Smooth muscle cell of trachea (primary cell): ENCODE results near the gene DDX39B. TPM values are rescaled to one million over a fixed set of nuclear protein-coding genes. Genes with fewer than 3 reads are reported as not detected.

Experiments used
- total RNA-seq: library from RNA; depleted of rRNA; stranded (reverse); fragments of >200 nt; gene quantifications from 2 replicates; pipeline ENCODE4 v1.2.1, GENCODE V29; 2014

DDX39B gene
- 332 and 492 TPM in 2 replicates for total RNA-seq

GRCh38 chr6:31541658-31542521, at the start of gene DDX39B:
Gene DDX39B, minus strand, starts transcription at chr6:31542003. Its CDS starts 1,471 bp downstream, at chr6:31540532.

GRCh38 chr6:31586008-31586407, 44.2 kb upstream of the DDX39B start, which contains the start of gene LST1:
Gene LST1, plus strand, starts transcription at chr6:31586277. Its CDS starts 1,023 bp downstream, at chr6:31587300.

GRCh38 chr6:31582230-31582643, 40.4 kb upstream of the DDX39B start, which contains the start of gene LTB:
Gene LTB, minus strand, starts transcription at chr6:31582424. Its CDS starts 7 bp downstream, at chr6:31582417.

GRCh38 chr6:31575335-31575901, 33.6 kb upstream of the DDX39B start, which contains the start of gene TNF:
Gene TNF, plus strand, starts transcription at chr6:31575565. Its CDS starts 177 bp downstream, at chr6:31575742.

GRCh38 chr6:31572041-31572911, 30.5 kb upstream of the DDX39B start, which contains the start of gene LTA:
Gene LTA, plus strand, starts transcription at chr6:31572289. Its CDS starts 454 bp downstream, at chr6:31572743.

GRCh38 chr6:31546958-31547726, 5.3 kb upstream of the DDX39B start, which contains the start of gene NFKBIL1:
Gene NFKBIL1, plus strand, starts transcription at chr6:31547608. Its CDS starts 87 bp downstream, at chr6:31547695.

GRCh38 chr6:31546339-31546957, 4.6 kb upstream of the DDX39B start, which contains the start of gene ATP6V1G2:
Gene ATP6V1G2, minus strand, starts transcription at chr6:31546608. Its CDS starts 49 bp downstream, at chr6:31546559.

GRCh38 chr6:31528821-31529328, 12.9 kb downstream of the DDX39B start, which contains the start of gene MCCD1:
Gene MCCD1, plus strand, starts transcription at chr6:31528962. Its CDS starts 53 bp downstream, at chr6:31529015.

GRCh38 chr6:31497531-31498476, 44.0 kb downstream of the DDX39B start, which contains the start of gene MICB:
Gene MICB, plus strand, starts transcription at chr6:31498145. Its CDS starts 49 bp downstream, at chr6:31498194.

Other genes starting within 250 kb of the DDX39B start
- gene HLA-B, start 184.8 kb downstream of the DDX39B start, total RNA-seq, result 301 and 427 TPM in 2 replicates
- gene MICA, start 138.4 kb downstream of the DDX39B start, total RNA-seq, result 34.9 and 37.7 TPM in 2 replicates
- gene MICB, start 43.9 kb downstream of the DDX39B start, total RNA-seq, result 8.4 and 10.5 TPM in 2 replicates
- gene MCCD1, start 13.0 kb downstream of the DDX39B start, total RNA-seq, result not detected in 2 replicates
- gene ATP6V1G2, start 4.6 kb upstream of the DDX39B start, total RNA-seq, result 5.5 and 5.7 TPM in 2 replicates
- gene NFKBIL1, start 5.6 kb upstream of the DDX39B start, total RNA-seq, result 23.3 and 41.0 TPM in 2 replicates
- gene LTA, start 30.3 kb upstream of the DDX39B start, total RNA-seq, result not detected in 2 replicates
- not detected in 2 replicates for gene TNF, start 33.6 kb upstream of the DDX39B start, total RNA-seq
- gene LTB, start 40.4 kb upstream of the DDX39B start, total RNA-seq, result not detected in 2 replicates
- not detected in 2 replicates for gene LST1, start 44.3 kb upstream of the DDX39B start, total RNA-seq
- not detected in 2 replicates for gene NCR3, start 51.0 kb upstream of the DDX39B start, total RNA-seq
- not detected in 2 replicates for gene AIF1, start 73.2 kb upstream of the DDX39B start, total RNA-seq
- gene PRRC2A, start 78.7 kb upstream of the DDX39B start, total RNA-seq, result 46.6 and 50.6 TPM in 2 replicates
- 171 and 206 TPM in 2 replicates for gene BAG6, start 110.7 kb upstream of the DDX39B start, total RNA-seq
- gene APOM, start 113.9 kb upstream of the DDX39B start, total RNA-seq, result 1.0 and 1.3 TPM in 2 replicates
- 21.7 and 24.8 TPM in 2 replicates for gene C6orf47, start 118.8 kb upstream of the DDX39B start, total RNA-seq
- 13.2 and 20.9 TPM in 2 replicates for gene GPANK1, start 123.0 kb upstream of the DDX39B start, total RNA-seq
- gene CSNK2B, start 124.1 kb upstream of the DDX39B start, total RNA-seq, result 112 and 124 TPM in 2 replicates
- 3.2 and 3.8 TPM in 2 replicates for gene LY6G5B, start 128.0 kb upstream of the DDX39B start, total RNA-seq
- 0.66 and 0.73 TPM in 2 replicates for gene LY6G5C, start 139.1 kb upstream of the DDX39B start, total RNA-seq
- 47.6 and 58.2 TPM in 2 replicates for gene ABHD16A, start 161.3 kb upstream of the DDX39B start, total RNA-seq
- gene LY6G6F, start 164.9 kb upstream of the DDX39B start, total RNA-seq, result not detected in 2 replicates
- not detected in 2 replicates for gene LY6G6D, start 173.3 kb upstream of the DDX39B start, total RNA-seq
- not detected in 2 replicates for gene LY6G6C, start 179.7 kb upstream of the DDX39B start, total RNA-seq
- not detected in 2 replicates for gene MPIG6B, start 181.4 kb upstream of the DDX39B start, total RNA-seq
- gene DDAH2, start 187.3 kb upstream of the DDX39B start, total RNA-seq, result 93.8 and 161 TPM in 2 replicates
- 662 and 1,073 TPM in 2 replicates for gene CLIC1, start 194.5 kb upstream of the DDX39B start, total RNA-seq
- 5.8 and 15.9 TPM in 2 replicates for gene MSH5, start 198.0 kb upstream of the DDX39B start, total RNA-seq
- gene SAPCD1, start 220.7 kb upstream of the DDX39B start, total RNA-seq, result 1.3 and 1.9 TPM in 2 replicates
- 0.50 and 1.2 TPM in 2 replicates for gene VWA7, start 235.3 kb upstream of the DDX39B start, total RNA-seq